K562 (cell line): ENCODE data around the gene DENND2C. TPM values are rescaled to one million over a fixed set of nuclear protein-coding genes. Genes with fewer than 3 reads are reported as not detected.

Source experiments
- ATAC-seq: fragments of 200-7000 bp; cut with Tn5 transposase; 3 replicates; pipeline ENCODE4 v1.9.1; 2020; ENCODE audit warnings: moderate library complexity
- BruUV-seq: library from RNA; stranded (reverse); fragments of 400-500 nt; replicated peaks from 2 replicates; lab custom pipeline; 2021; lab: Mats Ljungman, UMichigan
- CTCF ChIA-PET: fragments of 300-600 bp; formaldehyde crosslinking; extraction: SDS; loops from one replicate; lab custom pipeline; 2021; ENCODE audit warnings: low intra/inter-chr PET ratio; lab: Yijun Ruan, JAX
- POLR2A ChIA-PET: fragments of 300-600, 350-650 bp; sonication (Branson Sonifier 250); formaldehyde crosslinking; extraction: SDS; loops from one replicate; lab custom pipeline; 2021; ENCODE audit warnings: antibody characterized with exemption, inconsistent platforms; lab: Yijun Ruan, JAX
- DNase-seq, 4 experiments: peaks; one replicate each; pipeline versions ENCODE4 v3.0.0 to v3.0.0-alpha.2; 2011 to 2018; ENCODE audit warnings: low spot score in 3 of 4, mixed read lengths in 3 of 4; ENCODE audit errors: extremely low read depth in 1 of 4
- FAIRE-seq: peaks from 2 replicates; lab custom pipeline; 2011; peaks lifted over from hg19 to GRCh38; lab: Jason Lieb, UNC
- H2AFZ ChIP-seq: 2 replicates; pipeline ENCODE4 v1.6.0; 2011; ENCODE audit warnings: low read depth, low read length, control low read depth, inconsistent platforms
- H3K27ac ChIP-seq: fragments of 200-600 bp; 3 replicates; pipeline ENCODE4 v1.8.0; 2011; ENCODE audit warnings: low read depth, mild to moderate bottlenecking, control low read depth, inconsistent platforms, low read length, moderate library complexity, mixed read lengths; ENCODE audit errors: extremely low read depth
- H3K27me3 ChIP-seq, 2 experiments: fragments of 300-600 bp in 1 of 2; 2 replicates in 1 of 2; 3 replicates in 1 of 2; pipeline versions ENCODE4 v1.6.0 to v1.8.0; 2011; ENCODE audit warnings: inconsistent platforms in 2 of 2, low read length in 2 of 2, mild to moderate bottlenecking in 1 of 2, mixed read lengths in 1 of 2, moderate library complexity in 1 of 2; ENCODE audit not compliant: control insufficient read depth in 2 of 2, insufficient read depth in 2 of 2
- H3K36me3 ChIP-seq: fragments of 300-600 bp; 3 replicates; pipeline ENCODE4 v1.8.0; 2011; ENCODE audit warnings: mild to moderate bottlenecking, low read length, inconsistent platforms; ENCODE audit not compliant: control insufficient read depth, insufficient read depth
- H3K4me1 ChIP-seq, 2 experiments: fragments of 200-600 bp in 1 of 2; replicated peaks in 1 of 2; 2 replicates in 1 of 2; 3 replicates in 1 of 2; pipeline versions ENCODE4 v1.5.1 to v1.8.0; 2011; ENCODE audit warnings: inconsistent platforms in 2 of 2, low read length in 2 of 2, mild to moderate bottlenecking in 1 of 2, mixed read lengths in 1 of 2, moderate library complexity in 1 of 2; ENCODE audit not compliant: control insufficient read depth in 2 of 2, insufficient read depth in 2 of 2
- H3K4me2 ChIP-seq: 2 replicates; pipeline ENCODE4 v1.6.1; 2011; ENCODE audit warnings: low read length, control low read depth, inconsistent platforms, mixed read lengths; ENCODE audit not compliant: insufficient read depth
- H3K4me3 ChIP-seq: fragments of 200-600 bp; sonication (generic), shearing (Covaris generic); 2 replicates; pipeline ENCODE4 v1.5.1; 2016; ENCODE audit warnings: control low read depth, inconsistent platforms
- H3K79me2 ChIP-seq: fragments of 200-600 bp; 3 replicates; pipeline ENCODE4 v1.8.0; 2011; ENCODE audit warnings: low read length, inconsistent platforms; ENCODE audit not compliant: control insufficient read depth, insufficient read depth
- H3K9ac ChIP-seq, 2 experiments: 2 replicates each; pipeline versions ENCODE4 v1.6.0 to v1.6.1; 2011; ENCODE audit warnings: low read depth in 2 of 2, low read length in 2 of 2, control low read depth in 1 of 2, inconsistent platforms in 1 of 2, mild to moderate bottlenecking in 1 of 2, mixed read lengths in 1 of 2; ENCODE audit not compliant: insufficient read depth in 1 of 2
- H3K9me1 ChIP-seq: one replicate; pipeline ENCODE4 v1.6.0; 2011; ENCODE audit warnings: inconsistent platforms, mild to moderate bottlenecking, low read length, moderate library complexity; ENCODE audit not compliant: control insufficient read depth, insufficient read depth
- H3K9me3 ChIP-seq: replicated peaks from 2 replicates; pipeline ENCODE4 v1.5.1; 2011; ENCODE audit warnings: low read depth, low read length, inconsistent platforms; ENCODE audit not compliant: control insufficient read depth, insufficient read depth
- H4K20me1 ChIP-seq: replicated peaks from 2 replicates; pipeline ENCODE4 v1.6.1; 2011; ENCODE audit warnings: low read length, inconsistent platforms, mixed read lengths; ENCODE audit not compliant: control insufficient read depth, insufficient read depth
- BRCA1 ChIP-seq, 2 experiments: fragments of 450-650 bp in 1 of 2; sonication (generic) in 1 of 2; formaldehyde crosslinking in 1 of 2; IDR thresholded peaks; 2 replicates each; pipeline versions ENCODE4 v1.5.0 to v1.6.1; 2017 to 2020; ENCODE audit warnings: mild to moderate bottlenecking in 1 of 2, missing genetic modification reagents in 1 of 2
- CBX5 ChIP-seq: IDR thresholded peaks from 2 replicates; pipeline ENCODE4 v1.6.1; 2014; ENCODE audit warnings: low read depth, borderline replicate concordance
- SMAD2 ChIP-seq: fragments of 150-350 bp; IDR thresholded peaks from 2 replicates; pipeline ENCODE4 v1.6.1; 2014; ENCODE audit warnings: low read depth, mild to moderate bottlenecking, low read length
- WGBS: fragments of 100-300 bp; shearing (Covaris generic); methylation state at CpG from one replicate; pipeline ENCODE4 v1.1.6; 2016; ENCODE audit warnings: low coverage, mixed read lengths; ENCODE audit not compliant: insufficient coverage; ENCODE audit errors: missing lambda C conversion rate; 5-methylcytosine and 5-hydroxymethylcytosine counted together
- in situ Hi-C: fragments of 300-500 bp; cut with MboI; formaldehyde crosslinking; loops from 4 replicates; pipeline ENCODE4 v1.15.0; 2018; ENCODE audit warnings: inconsistent platforms, mixed read lengths
- intact Hi-C: fragments of 100-400 bp; cut with micrococcal nuclease; formaldehyde crosslinking; loops from 2 replicates; pipeline ENCODE4 v1.14.2; 2022
- polyA plus RNA-seq, 8 experiments: library from polyadenylated mRNA; depleted of rRNA in 4 of 8; stranded (reverse) in 5 of 8; unstranded in 3 of 8; fragments of >200 nt; fragmentation: Nextera tagmentation in 2 of 8; fragmentation: Illumina TruSeq in 1 of 8; extraction: Ambion mirVana in 2 of 8; extraction: Trizol in 1 of 8; gene quantifications; 2 replicates each; pipeline versions ENCODE4 v1.2.1 to v1.2.3, GENCODE V29; 2011 to 2014; ENCODE audit warnings: inconsistent platforms in 1 of 8, missing spikeins in 1 of 8
- total RNA-seq, 7 experiments: library from RNA; depleted of rRNA in 6 of 7; stranded (reverse); fragments of >200 nt in 6 of 7; fragmentation: Illumina TruSeq in 2 of 7; extraction: Trizol in 2 of 7; gene quantifications; 2 replicates each; pipeline versions ENCODE4 v1.2.1 to v1.2.3, GENCODE V29; 2011 to 2021; ENCODE audit warnings: low replicate concordance in 1 of 7
- TF ChIP-seq, protein P1 (sequence below), 2 experiments: fragments of 200-800 bp in 1 of 2; sonication (Bioruptor generic) in 1 of 2; sonication (generic) in 1 of 2; formaldehyde crosslinking in 1 of 2; IDR thresholded peaks in 1 of 2; conservative IDR thresholded peaks in 1 of 2; 2 replicates each; pipeline versions ENCODE4 v1.5.0 to v1.6.1; 2016 to 2020; ENCODE audit warnings: missing compliant biosample characterization in 1 of 2, missing genetic modification characterization in 1 of 2, missing genetic modification reagents in 1 of 2

DENND2C gene
- total and polyA plus RNA-seq, 9 of the 15 experiments (the other 6 are each of a cell fraction or from before 2014, with no cell fraction given): 0.03 to 0.25 (median 0.14) TPM

GRCh38 chr1:114561333-114561732 is 108.5 kb downstream of the DENND2C start:
- FAIRE-seq (no peak), ATAC-seq (no peak), DNase-seq (no peak)
- no TSS peak for BruUV-seq
- H3K27me3 ChIP-seq: no peaks in the 10 kb centered on the region
- H3K36me3 ChIP-seq: peaks cover 10% of the 10 kb centered on the region
- no peak overlapping the region for H3K4me2 ChIP-seq
- H3K9me1 ChIP-seq: no peaks in the 10 kb centered on the region
- no peak for TF ChIP-seq BRCA1 (IDR thresholded peaks at IDR 0.05)
- TF ChIP-seq BRCA1 (CRISPR knock-in tag; IDR thresholded peaks at IDR 0.05): no peak
- TF ChIP-seq SMAD2: no peak
- no peak for TF ChIP-seq CBX5
- TF ChIP-seq, protein P1, sequence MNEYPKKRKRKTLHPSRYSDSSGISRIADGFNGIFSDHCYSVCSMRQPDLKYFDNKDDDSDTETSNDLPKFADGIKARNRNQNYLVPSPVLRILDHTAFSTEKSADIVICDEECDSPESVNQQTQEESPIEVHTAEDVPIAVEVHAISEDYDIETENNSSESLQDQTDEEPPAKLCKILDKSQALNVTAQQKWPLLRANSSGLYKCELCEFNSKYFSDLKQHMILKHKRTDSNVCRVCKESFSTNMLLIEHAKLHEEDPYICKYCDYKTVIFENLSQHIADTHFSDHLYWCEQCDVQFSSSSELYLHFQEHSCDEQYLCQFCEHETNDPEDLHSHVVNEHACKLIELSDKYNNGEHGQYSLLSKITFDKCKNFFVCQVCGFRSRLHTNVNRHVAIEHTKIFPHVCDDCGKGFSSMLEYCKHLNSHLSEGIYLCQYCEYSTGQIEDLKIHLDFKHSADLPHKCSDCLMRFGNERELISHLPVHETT (CRISPR knock-in tag; conservative IDR thresholded peaks at IDR 0.05 in 1 of 2, IDR thresholded peaks at IDR 0.05 in 1 of 2): no peak
- in situ Hi-C loops: no loop called here
- no peaks in the 10 kb centered on the region for H3K79me2 ChIP-seq
- POLR2A ChIA-PET: interaction anchor here (0.6 to 1.2 kb wide), 4 partner anchors 11 to 162 kb away, joined by 3 read pairs; no protein-coding TSS in a partner anchor
- no peak overlapping the region for H3K9ac ChIP-seq
- 71% methylated on average over 1 of the region's 1 CpG for WGBS
- no peaks in the 10 kb centered on the region for H3K9me3 ChIP-seq
- H3K4me1 ChIP-seq: no peaks in the 10 kb centered on the region
- no peaks in the 10 kb centered on the region for H4K20me1 ChIP-seq
- CTCF ChIA-PET: no interaction called here
- H3K4me3 ChIP-seq: no peak overlapping the region
- intact Hi-C loops: no loop called here
- no peak overlapping the region for H2AFZ ChIP-seq
- H3K27ac ChIP-seq: no peak overlapping the region
